ENCODE results near the gene TBC1D22B. TPM values are rescaled to one million over a fixed set of nuclear protein-coding genes. Genes with fewer than 3 reads are reported as not detected.

Gene TBC1D22B
- total and polyA plus RNA-seq, 2 of the 13 experiments (the other 11 are each of a cell fraction or from before 2014, with no cell fraction given): 9.7 to 12.9 TPM

DNA sequence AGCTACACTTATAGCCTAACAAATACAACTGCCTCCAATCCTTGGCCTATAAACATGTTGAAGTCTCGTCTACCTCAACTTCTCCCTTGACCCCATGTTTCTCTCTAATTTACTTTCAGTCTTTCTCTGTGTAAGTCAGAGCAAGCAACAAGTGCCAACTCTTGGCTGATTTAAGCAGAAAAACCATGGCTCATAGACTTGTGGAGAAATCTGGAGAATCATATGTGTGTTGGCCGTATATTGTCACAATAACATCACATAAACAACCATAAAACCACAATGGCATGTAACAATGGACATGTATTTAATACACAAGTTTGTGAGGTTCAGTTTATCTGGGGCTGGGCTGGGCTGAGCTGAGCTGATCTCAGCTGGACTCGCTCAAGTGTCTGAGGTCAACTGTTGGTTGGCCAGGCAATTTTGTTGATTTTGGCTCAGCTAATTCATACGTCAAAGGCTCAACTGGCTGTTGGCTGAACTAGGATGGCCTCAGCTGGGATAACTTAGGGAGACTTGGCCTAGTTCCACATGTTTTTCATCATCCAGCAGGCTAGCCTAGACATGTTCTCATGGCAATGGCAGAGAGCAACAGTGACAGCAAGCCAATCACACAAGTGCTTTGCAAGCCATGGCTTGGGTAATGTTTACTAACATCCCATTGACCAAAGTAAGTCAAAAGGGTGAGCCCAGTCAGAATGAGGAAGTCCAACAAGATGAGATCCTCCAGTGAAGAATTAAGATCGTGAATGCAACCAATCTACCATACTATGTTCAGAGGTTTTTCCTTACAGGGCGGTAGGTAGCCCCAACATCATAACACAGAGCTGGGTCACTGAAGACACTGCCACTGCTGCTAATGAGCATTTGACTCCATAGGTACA is 12.9 kb upstream of the TBC1D22B start (continued):
- TF ChIP-seq CERS6 (CRISPR knock-in tag; IDR thresholded peaks at IDR 0.05): 0 out of 2 replicates have a peak, but pooled peaks have one; percentile 49
- peak; percentile 73; the same call in 1 of the 2 replicates for TF ChIP-seq NKX3-1 (CRISPR knock-in tag; IDR thresholded peaks at IDR 0.05)
- peak; percentile 73; the same call in 1 of the 2 replicates for TF ChIP-seq MEIS1 (CRISPR knock-in tag; IDR thresholded peaks at IDR 0.05; ENCODE audit: borderline replicate concordance)
- TF ChIP-seq HMGXB4 (CRISPR knock-in tag; IDR thresholded peaks at IDR 0.05; ENCODE audit: borderline replicate concordance in 1 of 2, low read depth in 1 of 2): peak in 1 of 2 experiments; percentile 36; a peak in 1 of 4 replicates
- TF ChIP-seq ZBTB1 (CRISPR knock-in tag; IDR thresholded peaks at IDR 0.05; ENCODE audit: borderline replicate concordance): no peak
- no peak for TF ChIP-seq FOXP1 (IDR thresholded peaks at IDR 0.05)
- peak; percentile 36; the same call in 1 of the 2 replicates for TF ChIP-seq FOXP1 (CRISPR knock-in tag; IDR thresholded peaks at IDR 0.05)
- TF ChIP-seq NAIF1 (CRISPR knock-in tag; IDR thresholded peaks at IDR 0.05; ENCODE audit: borderline replicate concordance): 0 out of 2 replicates have a peak, but pooled peaks have one; percentile 24
- peak; percentile 87 for TF ChIP-seq WIZ (CRISPR knock-in tag; IDR thresholded peaks at IDR 0.05)
- TF ChIP-seq RFXAP (CRISPR knock-in tag; IDR thresholded peaks at IDR 0.05; ENCODE audit: borderline replicate concordance): peak; percentile 67; the same call in 1 of the 2 replicates
- TF ChIP-seq ZNF18 (CRISPR knock-in tag; IDR thresholded peaks at IDR 0.05; ENCODE audit: insufficient replicate concordance): peak; percentile 60
- TF ChIP-seq, protein P1, sequence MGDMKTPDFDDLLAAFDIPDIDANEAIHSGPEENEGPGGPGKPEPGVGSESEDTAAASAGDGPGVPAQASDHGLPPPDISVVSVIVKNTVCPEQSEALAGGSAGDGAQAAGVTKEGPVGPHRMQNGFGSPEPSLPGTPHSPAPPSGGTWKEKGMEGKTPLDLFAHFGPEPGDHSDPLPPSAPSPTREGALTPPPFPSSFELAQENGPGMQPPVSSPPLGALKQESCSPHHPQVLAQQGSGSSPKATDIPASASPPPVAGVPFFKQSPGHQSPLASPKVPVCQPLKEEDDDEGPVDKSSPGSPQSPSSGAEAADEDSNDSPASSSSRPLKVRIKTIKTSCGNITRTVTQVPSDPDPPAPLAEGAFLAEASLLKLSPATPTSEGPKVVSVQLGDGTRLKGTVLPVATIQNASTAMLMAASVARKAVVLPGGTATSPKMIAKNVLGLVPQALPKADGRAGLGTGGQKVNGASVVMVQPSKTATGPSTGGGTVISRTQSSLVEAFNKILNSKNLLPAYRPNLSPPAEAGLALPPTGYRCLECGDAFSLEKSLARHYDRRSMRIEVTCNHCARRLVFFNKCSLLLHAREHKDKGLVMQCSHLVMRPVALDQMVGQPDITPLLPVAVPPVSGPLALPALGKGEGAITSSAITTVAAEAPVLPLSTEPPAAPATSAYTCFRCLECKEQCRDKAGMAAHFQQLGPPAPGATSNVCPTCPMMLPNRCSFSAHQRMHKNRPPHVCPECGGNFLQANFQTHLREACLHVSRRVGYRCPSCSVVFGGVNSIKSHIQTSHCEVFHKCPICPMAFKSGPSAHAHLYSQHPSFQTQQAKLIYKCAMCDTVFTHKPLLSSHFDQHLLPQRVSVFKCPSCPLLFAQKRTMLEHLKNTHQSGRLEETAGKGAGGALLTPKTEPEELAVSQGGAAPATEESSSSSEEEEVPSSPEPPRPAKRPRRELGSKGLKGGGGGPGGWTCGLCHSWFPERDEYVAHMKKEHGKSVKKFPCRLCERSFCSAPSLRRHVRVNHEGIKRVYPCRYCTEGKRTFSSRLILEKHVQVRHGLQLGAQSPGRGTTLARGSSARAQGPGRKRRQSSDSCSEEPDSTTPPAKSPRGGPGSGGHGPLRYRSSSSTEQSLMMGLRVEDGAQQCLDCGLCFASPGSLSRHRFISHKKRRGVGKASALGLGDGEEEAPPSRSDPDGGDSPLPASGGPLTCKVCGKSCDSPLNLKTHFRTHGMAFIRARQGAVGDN (CRISPR knock-in tag; IDR thresholded peaks at IDR 0.05): peak; percentile 55; the same call in 1 of the 2 replicates
- TF ChIP-seq ZNF317 (CRISPR knock-in tag; IDR thresholded peaks at IDR 0.05): 0 out of 2 replicates have a peak, but pooled peaks have one; percentile 19
- TF ChIP-seq ZMAT5 (CRISPR knock-in tag; IDR thresholded peaks at IDR 0.05; ENCODE audit: borderline replicate concordance, low read depth): no peak
- no peak for TF ChIP-seq RAD21 (CRISPR knock-in tag; IDR thresholded peaks at IDR 0.05)
- peak in 1 of 2 experiments; percentile 36; a peak in 1 of 4 replicates for TF ChIP-seq KLF16 (CRISPR knock-in tag; IDR thresholded peaks at IDR 0.05)
- TF ChIP-seq BRF2 (CRISPR knock-in tag; IDR thresholded peaks at IDR 0.05): peak; percentile 71; the same call in 1 of the 2 replicates

Data from HepG2 (cell line).